Measurements from ENCODE around the gene SLC37A4.

DNA sequence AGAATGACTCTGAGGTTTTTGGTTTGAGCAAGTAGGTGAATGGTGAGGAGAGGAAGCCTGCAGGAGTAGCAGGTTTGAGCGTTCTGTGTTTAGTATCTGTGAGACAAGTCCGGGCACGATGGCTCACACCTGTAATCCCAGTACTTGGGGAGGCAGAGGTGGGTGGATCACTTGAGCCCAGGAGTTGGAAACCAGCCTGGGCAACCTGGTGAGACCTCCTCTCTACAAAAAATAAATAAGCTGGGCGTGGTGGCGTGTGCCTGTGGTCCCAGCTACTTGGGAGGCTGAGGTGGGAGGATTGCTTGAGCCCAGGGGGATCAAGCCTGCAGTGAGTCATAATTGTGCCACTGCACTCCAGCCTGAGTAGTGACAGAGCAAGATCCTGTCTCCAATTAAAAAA is 42.4 kb downstream of the SLC37A4 start:
- TF ChIP-seq, protein P1, sequence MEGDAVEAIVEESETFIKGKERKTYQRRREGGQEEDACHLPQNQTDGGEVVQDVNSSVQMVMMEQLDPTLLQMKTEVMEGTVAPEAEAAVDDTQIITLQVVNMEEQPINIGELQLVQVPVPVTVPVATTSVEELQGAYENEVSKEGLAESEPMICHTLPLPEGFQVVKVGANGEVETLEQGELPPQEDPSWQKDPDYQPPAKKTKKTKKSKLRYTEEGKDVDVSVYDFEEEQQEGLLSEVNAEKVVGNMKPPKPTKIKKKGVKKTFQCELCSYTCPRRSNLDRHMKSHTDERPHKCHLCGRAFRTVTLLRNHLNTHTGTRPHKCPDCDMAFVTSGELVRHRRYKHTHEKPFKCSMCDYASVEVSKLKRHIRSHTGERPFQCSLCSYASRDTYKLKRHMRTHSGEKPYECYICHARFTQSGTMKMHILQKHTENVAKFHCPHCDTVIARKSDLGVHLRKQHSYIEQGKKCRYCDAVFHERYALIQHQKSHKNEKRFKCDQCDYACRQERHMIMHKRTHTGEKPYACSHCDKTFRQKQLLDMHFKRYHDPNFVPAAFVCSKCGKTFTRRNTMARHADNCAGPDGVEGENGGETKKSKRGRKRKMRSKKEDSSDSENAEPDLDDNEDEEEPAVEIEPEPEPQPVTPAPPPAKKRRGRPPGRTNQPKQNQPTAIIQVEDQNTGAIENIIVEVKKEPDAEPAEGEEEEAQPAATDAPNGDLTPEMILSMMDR (IDR thresholded peaks at IDR 0.05; ENCODE audit: low read depth, low read length, poor library complexity, severe bottlenecking) = no peak
- no peak for TF ChIP-seq EZH2phosphoT487 (IDR thresholded peaks at IDR 0.05; ENCODE audit: borderline replicate concordance, low read length)

Measured in DOHH2 (cell line).